Uterus (tissue), 4 donors: ENCODE results near the gene ITIH5. TPM values are rescaled to one million over a fixed set of nuclear protein-coding genes. Genes with fewer than 3 reads are reported as not detected.

Experiments used
- DNase-seq, 2 donors: peaks; one replicate each; pipeline ENCODE4 v3.0.0-alpha.2; 2019 to 2020
- H3K27ac ChIP-seq, 2 donors: fragments of 200-600 bp; sonication (generic); 1 replicate in 1 of 2; 2 replicates in 1 of 2; pipeline ENCODE4 v1.5.1; 2016 to 2018
- H3K27me3 ChIP-seq, 2 donors: fragments of 200-600 bp; sonication (generic); one replicate each; pipeline ENCODE4 v1.5.1; 2018 to 2019; ENCODE audit warnings: control low read depth in 1 of 2
- H3K36me3 ChIP-seq, 2 donors: fragments of 200-600 bp; sonication (generic); one replicate each; pipeline ENCODE4 v1.5.1; 2019; ENCODE audit warnings: control low read depth in 1 of 2
- H3K4me1 ChIP-seq, 2 donors: fragments of 200-600 bp; sonication (generic); one replicate each; pipeline ENCODE4 v1.5.1; 2018 to 2019; ENCODE audit warnings: control low read depth in 1 of 2
- H3K4me3 ChIP-seq, 2 donors: fragments of 200-600 bp; sonication (generic); 1 replicate in 1 of 2; 2 replicates in 1 of 2; pipeline ENCODE4 v1.5.1; 2018 to 2019; ENCODE audit warnings: mild to moderate bottlenecking in 1 of 2
- H3K9me3 ChIP-seq, 2 donors: fragments of 200-600 bp; sonication (generic); one replicate each; pipeline ENCODE4 v1.5.1; 2019; ENCODE audit warnings: control low read depth in 1 of 2
- POLR2A ChIP-seq, 2 donors: fragments of 450-650 bp; IDR thresholded peaks; one replicate each; pipeline ENCODE4 v1.6.1; 2016; ENCODE audit warnings: antibody characterized with exemption in 2 of 2, mild to moderate bottlenecking in 1 of 2, moderate library complexity in 1 of 2
- intact Hi-C: fragments of 100-400 bp; cut with DNase I; formaldehyde crosslinking; loops from one replicate; pipeline ENCODE4 v1.15.1; 2023; ENCODE audit warnings: low total_unique reads
- total RNA-seq, 4 donors: library from RNA; depleted of rRNA in 3 of 4; stranded (reverse); fragments of >200 nt in 3 of 4; gene quantifications; one replicate each; pipeline versions ENCODE4 v1.1.0 to v1.2.4, GENCODE V29; 2014 to 2023
- TF ChIP-seq, protein P1 (sequence below), 4 experiments: fragments of 200-600 bp in 2 of 4; fragments of 450-650 bp in 2 of 4; sonication (generic) in 2 of 4; IDR thresholded peaks; one replicate each; pipeline ENCODE4 v1.5.1; 2016 to 2019; ENCODE audit warnings: antibody characterized with exemption in 4 of 4, mild to moderate bottlenecking in 2 of 4, moderate library complexity in 1 of 4
- donor health status: DM: yes; HTN: yes; CAD: no.

Gene ITIH5
- total RNA-seq, 4 donors from 2014 or later: 8.4 to 32.9 (median 16.9) TPM

GRCh38 chr10:7520507-7521485 lies 146.0 kb downstream of the ITIH5 start:
- intact Hi-C loops: no loop called here
- no peak for DNase-seq

DNA sequence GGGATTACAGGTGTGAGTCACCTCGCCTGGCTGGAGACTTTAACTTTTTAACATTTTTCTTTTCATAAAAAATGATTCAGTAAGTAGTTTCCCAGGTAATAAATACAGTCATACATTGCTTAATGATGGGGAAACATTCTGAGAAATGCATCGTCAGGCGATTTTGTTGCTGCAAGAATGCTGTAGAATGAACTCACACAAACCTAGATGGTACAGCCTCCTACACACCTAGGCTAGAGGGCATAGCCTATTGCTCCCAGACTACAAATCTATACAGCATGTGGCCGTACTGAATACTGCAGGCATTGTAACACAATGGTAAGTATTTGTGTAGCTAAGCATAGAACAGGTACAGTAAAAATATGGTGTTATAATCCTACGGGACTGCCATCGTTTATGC lies 147.4 kb downstream of the ITIH5 start:
- H3K4me3 ChIP-seq: no peak overlapping the region
- intact Hi-C loops: no loop called here
- no peaks in the 10 kb centered on the region for H3K9me3 ChIP-seq
- H3K27ac ChIP-seq: no peak overlapping the region
- no peaks in the 10 kb centered on the region for H3K27me3 ChIP-seq
- DNase-seq: no peak
- H3K36me3 ChIP-seq: no peaks in the 10 kb centered on the region
- TF ChIP-seq POLR2A (IDR thresholded peaks at IDR 0.05): no peak
- TF ChIP-seq, protein P1, sequence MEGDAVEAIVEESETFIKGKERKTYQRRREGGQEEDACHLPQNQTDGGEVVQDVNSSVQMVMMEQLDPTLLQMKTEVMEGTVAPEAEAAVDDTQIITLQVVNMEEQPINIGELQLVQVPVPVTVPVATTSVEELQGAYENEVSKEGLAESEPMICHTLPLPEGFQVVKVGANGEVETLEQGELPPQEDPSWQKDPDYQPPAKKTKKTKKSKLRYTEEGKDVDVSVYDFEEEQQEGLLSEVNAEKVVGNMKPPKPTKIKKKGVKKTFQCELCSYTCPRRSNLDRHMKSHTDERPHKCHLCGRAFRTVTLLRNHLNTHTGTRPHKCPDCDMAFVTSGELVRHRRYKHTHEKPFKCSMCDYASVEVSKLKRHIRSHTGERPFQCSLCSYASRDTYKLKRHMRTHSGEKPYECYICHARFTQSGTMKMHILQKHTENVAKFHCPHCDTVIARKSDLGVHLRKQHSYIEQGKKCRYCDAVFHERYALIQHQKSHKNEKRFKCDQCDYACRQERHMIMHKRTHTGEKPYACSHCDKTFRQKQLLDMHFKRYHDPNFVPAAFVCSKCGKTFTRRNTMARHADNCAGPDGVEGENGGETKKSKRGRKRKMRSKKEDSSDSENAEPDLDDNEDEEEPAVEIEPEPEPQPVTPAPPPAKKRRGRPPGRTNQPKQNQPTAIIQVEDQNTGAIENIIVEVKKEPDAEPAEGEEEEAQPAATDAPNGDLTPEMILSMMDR (IDR thresholded peaks at IDR 0.05): no peak
- H3K4me1 ChIP-seq: no peaks in the 10 kb centered on the region

More at GRCh38 chr10:7520507-7521485, 146.0 kb downstream of the ITIH5 start:
- no peak overlapping the region for H3K27ac ChIP-seq
- no peak overlapping the region for H3K4me3 ChIP-seq
- no peaks in the 10 kb centered on the region for H3K27me3 ChIP-seq
- TF ChIP-seq POLR2A (IDR thresholded peaks at IDR 0.05): no peak
- TF ChIP-seq, protein P1 (IDR thresholded peaks at IDR 0.05): no peak
- no peaks in the 10 kb centered on the region for H3K36me3 ChIP-seq
- H3K4me1 ChIP-seq: no peaks in the 10 kb centered on the region
- no peaks in the 10 kb centered on the region for H3K9me3 ChIP-seq

DNA sequence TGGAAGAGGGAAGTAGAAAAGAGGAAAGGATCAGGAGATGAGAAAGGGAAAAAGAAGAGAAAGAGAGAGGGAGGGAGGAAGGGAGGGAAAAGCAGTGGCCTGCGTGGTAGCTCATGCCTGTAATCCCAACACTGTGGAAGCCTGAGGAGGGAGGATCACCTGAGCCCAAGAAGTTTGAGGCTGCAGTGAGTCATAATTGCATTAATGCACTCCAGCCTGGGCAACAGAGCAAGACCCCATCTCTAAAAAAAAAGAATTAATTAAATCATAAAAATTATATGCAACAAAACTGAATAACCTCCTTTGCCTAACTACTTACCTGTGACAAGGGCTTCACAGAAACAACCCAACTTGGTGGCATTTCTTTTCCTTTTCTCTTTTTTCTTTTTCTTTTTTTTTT lies 148.1 kb downstream of the ITIH5 start:
- no peak for TF ChIP-seq POLR2A (IDR thresholded peaks at IDR 0.05)
- TF ChIP-seq, protein P1 (IDR thresholded peaks at IDR 0.05): no peak
- intact Hi-C loops: no loop called here
- Histone ChIP-seq H3K36me3 (no peaks in the 10 kb centered on the region), H3K9me3 (no peaks in the 10 kb centered on the region), H3K27ac (no peak overlapping the region), H3K4me1 (no peaks in the 10 kb centered on the region), H3K4me3 (no peak overlapping the region), H3K27me3 (no peaks in the 10 kb centered on the region)
- DNase-seq: no peak

- intact Hi-C loops: no loop called here
- Histone ChIP-seq H3K27me3 (no peaks in the 10 kb centered on the region), H3K9me3 (no peaks in the 10 kb centered on the region), H3K4me3 (no peak overlapping the region), H3K27ac (no peak overlapping the region), H3K36me3 (no peaks in the 10 kb centered on the region), H3K4me1 (no peaks in the 10 kb centered on the region)
- no peak for DNase-seq
- no peak for TF ChIP-seq POLR2A (IDR thresholded peaks at IDR 0.05)
- TF ChIP-seq, protein P1 (IDR thresholded peaks at IDR 0.05): no peak
Measured at GRCh38 chr10:7515439-7515838, 151.3 kb downstream of the ITIH5 start.

GRCh38 chr10:7513936-7514335 lies 152.8 kb downstream of the ITIH5 start:
- no peak for TF ChIP-seq POLR2A (IDR thresholded peaks at IDR 0.05)
- TF ChIP-seq, protein P1 (IDR thresholded peaks at IDR 0.05): no peak
- Histone ChIP-seq H3K9me3 (no peaks in the 10 kb centered on the region), H3K4me1 (no peaks in the 10 kb centered on the region), H3K27me3 (no peaks in the 10 kb centered on the region), H3K36me3 (no peaks in the 10 kb centered on the region), H3K27ac (no peak overlapping the region), H3K4me3 (no peak overlapping the region)
- intact Hi-C loops: no loop called here
- no peak for DNase-seq
